Left ventricle myocardium superior (tissue), 1 donor: ENCODE results near the gene PPP4R1. TPM values are rescaled to one million over a fixed set of nuclear protein-coding genes. Genes with fewer than 3 reads are reported as not detected.
"Not testable (repeated sequence)": the region's sequence is repeated elsewhere in the genome, so short reads cannot be mapped to it uniquely, and the experiment has no call there.

Experiments
- ATAC-seq: fragments of 200-7000 bp; cut with Tn5 transposase; one replicate; pipeline ENCODE4 v1.9.1; 2020; ENCODE audit warnings: mild to moderate bottlenecking, moderate library complexity
- DNase-seq: peaks from one replicate; pipeline ENCODE4 v3.0.0-alpha.2; 2020
- intact Hi-C: fragments of 100-400 bp; cut with micrococcal nuclease; formaldehyde crosslinking; loops from one replicate; pipeline ENCODE4 v1.11.0; 2022
- total RNA-seq: library from RNA; stranded (reverse); fragmentation: NEBNext Ultra II Directional; extraction: Animal tissue kit (Norgen Biotek cat#: 25700); gene quantifications from one replicate; pipeline ENCODE4 v1.2.1, GENCODE V29; 2021
- donor health status: DM: no; HTN: yes; CAD: no; lungs with severe emphysema.

PPP4R1 gene
- total RNA-seq, 1 donor from 2014 or later, result 59.2 TPM

DNA sequence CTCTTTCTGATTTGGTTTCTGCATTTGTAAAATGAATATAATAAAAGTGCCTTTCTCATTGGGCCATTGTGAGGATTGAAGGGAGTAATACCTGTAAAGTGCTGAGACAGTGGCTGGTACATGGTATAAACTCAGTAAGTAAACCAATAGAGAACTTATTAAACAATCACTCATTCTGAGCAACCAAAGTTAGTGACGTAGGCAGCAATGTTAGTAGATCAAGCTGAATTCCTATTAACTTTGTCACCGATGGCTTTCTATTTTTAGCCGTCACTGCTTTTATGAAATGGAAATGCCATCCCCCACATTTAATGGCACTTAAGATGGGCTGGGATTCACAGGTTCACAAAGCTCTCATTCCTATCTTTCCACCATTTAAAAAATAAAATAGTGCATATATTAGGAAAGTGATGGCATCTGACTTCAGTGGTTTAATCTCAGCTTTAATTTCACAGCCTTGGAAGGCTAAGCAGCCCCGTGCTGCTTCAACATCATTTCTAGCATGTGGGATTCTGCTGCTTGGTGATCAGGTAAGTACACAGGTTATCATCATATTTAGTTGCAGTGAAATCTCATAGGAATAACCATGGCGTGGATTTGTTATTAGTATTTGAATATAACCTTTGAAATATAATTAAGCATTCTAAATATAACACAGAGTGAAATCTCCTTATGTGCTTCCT lies 17.6 kb upstream of the PPP4R1 start:
- ATAC-seq (no peak), DNase-seq (no peak)
- intact Hi-C loops, result no loop called here

DNA sequence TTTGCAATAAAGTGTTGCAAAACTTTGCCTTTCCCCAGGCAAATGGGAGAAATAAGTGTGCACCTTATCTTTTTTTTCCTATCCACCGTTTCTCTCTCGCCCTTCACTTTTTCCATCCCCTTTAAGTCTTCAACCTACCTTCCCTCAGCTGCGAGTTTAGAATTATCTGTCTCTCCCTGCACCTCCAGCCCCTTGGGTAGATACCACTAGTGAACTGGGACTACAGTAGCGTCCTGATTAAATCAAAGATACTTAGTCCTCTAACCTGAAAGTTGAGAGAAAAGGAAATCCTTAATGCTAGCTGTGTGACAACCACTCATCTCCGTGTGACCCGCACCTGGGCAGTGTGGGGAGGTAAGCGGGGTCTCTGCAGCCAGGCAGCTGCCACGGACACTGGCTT lies 16.1 kb upstream of the PPP4R1 start:
- ATAC-seq, result no peak
- intact Hi-C loops, result no loop called here
- DNase-seq, result no peak

DNA sequence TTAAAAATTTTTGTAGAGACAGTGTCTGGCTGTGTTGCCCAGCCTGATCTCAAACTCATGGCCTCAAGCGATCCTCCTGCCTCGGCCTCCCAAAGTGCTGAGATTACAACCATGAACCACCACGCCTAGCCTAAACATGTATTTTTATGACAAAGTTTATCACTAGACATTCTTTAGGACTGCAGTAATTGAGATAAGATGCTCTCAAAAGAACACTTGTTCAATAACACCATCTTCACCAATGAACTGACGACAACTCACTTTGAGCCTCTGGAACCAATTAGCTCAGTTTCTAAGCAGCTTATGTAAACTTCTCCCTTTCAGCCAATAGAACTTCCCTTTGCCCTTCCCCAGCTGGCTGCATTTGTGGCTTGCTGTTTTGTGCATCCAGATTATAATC lies 15.3 kb upstream of the PPP4R1 start:
- DNase-seq (no peak), ATAC-seq (peak; percentile 43)
- intact Hi-C loops, result no loop called here

DNA sequence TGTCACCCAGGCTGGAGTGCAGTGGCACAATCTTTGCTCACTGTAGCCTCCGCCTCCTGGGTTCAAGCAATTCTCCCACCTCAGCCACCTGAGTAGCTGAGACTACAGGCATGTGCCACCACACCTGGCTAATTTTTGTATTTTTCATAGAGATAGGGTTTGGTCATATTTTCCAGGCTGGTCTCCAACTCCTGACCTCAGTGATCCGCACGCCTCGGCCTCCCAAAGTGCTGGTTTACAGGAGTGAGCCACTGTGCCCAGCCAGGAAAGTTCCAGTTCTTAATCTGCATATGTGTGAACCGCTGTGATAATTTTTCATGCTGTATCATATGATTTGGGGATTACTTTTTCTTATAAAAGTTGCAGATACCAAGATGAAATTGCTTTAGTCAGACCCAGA lies 14.6 kb upstream of the PPP4R1 start:
- ATAC-seq (no peak), DNase-seq (no peak)
- intact Hi-C loops, result no loop called here

DNA sequence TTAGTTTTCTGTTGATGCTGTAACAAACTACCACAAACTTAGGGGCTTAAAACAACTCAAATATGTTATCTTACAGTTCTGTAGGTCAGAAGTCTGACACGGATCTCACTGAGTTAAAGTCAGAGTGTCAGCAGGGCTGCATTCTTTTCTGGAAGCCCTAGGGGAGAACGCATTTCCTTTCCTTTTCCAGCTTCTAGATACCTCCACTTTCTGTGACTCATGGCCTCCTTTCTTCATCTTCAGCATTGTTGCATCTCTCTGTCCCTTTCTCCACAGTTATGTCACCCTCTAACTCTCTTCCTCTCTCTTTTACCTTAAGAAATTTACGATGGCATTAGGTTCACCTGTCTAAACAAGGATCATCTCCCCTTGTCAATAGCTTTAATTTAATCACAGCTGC lies 13.3 kb upstream of the PPP4R1 start:
- ATAC-seq, result no peak
- no peak for DNase-seq
- intact Hi-C loops, result no loop called here

DNA sequence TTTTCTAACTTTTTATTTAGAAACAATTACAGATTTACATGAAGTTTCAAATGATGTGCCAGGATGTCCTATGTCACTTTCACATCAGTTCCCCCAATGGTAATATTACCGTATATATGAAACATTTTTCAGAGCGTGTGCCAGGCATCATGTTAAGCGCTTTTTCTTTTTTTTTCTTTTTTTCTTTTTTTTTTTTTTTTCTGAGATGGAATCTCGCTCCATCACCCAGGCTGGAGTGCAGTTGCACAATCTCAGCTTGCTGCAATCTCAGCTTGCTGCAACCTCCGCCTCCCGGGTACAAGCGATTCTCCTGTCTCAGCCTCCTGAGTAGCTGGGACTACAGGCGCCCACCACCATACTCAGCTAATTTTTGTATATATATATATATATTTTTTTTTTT lies 5.6 kb upstream of the PPP4R1 start:
- ATAC-seq (no peak), DNase-seq (no peak)
- intact Hi-C loops, result no loop called here

DNA sequence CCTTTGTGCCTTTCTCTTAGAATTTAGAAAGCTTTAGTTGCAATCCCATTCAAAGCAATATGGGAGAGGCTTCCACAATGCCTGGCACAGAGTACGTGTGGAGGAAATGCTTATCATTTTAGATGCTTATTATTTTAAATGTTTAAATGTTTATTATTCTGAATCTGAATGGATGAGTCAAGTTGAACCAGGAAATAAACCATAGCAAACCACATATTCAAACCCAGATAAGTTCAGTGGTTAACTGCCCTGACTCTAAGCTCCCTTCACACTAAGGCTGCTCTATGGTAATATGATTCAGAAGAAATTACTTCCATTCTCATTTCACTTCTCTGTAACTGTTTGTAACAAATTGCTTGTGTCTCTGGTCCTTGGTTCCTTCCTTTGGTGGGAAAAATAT lies 5.2 kb upstream of the PPP4R1 start:
- ATAC-seq, result no peak
- DNase-seq, result no peak
- intact Hi-C loops, result no loop called here

DNA sequence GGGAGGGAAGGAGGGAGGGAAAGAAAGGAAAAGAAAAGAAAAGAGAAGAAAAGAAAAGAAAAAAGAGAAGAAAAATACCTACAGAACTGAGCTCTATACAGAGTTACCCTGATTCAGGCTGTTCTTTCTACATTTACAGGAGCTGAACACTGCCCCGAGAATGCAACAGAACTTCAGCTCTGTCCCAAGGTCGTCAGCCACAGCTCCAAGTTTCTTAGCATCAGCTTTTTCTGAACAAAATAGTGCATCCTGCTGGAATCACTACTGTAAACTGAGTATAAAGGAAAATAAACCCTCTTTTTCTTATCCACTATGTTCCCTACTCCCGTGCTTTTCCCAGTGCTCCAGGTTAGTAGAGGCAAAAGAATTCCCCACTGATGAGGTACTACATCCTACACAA lies 4.7 kb upstream of the PPP4R1 start:
- no peak for DNase-seq
- no peak for ATAC-seq
- intact Hi-C loops, result no loop called here

DNA sequence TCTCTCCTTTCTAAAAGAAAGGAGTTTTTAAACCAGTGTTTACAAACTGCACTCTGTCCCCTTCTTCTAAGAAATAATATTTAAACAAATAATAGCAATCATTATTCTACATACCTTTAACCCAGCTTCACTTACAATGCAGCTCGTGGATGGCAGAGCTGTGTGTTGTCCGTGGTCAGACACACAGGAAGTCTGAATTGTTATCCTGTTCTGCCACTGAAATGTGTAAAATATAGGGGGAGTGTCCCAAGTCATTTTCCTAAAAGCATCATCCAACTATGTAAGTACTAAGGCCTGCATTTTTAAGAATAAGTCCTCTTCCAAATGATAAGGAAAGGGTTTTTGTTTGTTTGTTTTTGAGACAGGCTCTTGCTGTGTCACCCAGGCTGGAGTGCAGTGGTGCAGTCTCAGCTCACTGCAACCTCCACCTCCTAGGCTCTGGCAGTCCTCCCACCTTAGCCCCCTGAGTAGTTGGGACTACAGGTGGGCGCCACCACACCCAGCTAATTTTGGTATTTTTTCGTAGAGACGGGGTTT lies 2.7 kb upstream of the PPP4R1 start:
- intact Hi-C loops, result no loop called here
- ATAC-seq (no peak), DNase-seq (no peak)

DNA sequence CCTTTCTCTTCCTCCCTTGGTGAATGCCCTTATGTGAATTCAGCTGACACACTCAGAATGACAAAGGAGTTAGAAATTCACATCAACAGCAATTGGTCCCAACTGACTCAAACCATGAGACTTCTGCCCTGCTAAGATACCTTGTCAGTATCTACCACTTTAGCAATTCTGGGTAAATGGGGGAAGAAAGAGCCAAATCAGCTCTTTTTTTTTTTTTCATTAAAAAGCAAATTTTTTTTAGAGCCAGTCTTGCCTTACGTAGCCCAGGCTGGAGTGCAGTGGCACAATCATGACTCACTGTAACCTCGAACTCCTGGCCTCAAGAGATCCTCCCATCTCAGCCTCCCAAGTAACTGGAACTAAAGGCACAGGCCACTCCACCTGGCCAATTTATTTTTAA lies 1.7 kb upstream of the PPP4R1 start:
- intact Hi-C loops, result no loop called here
- DNase-seq (no peak), ATAC-seq (no peak)

DNA sequence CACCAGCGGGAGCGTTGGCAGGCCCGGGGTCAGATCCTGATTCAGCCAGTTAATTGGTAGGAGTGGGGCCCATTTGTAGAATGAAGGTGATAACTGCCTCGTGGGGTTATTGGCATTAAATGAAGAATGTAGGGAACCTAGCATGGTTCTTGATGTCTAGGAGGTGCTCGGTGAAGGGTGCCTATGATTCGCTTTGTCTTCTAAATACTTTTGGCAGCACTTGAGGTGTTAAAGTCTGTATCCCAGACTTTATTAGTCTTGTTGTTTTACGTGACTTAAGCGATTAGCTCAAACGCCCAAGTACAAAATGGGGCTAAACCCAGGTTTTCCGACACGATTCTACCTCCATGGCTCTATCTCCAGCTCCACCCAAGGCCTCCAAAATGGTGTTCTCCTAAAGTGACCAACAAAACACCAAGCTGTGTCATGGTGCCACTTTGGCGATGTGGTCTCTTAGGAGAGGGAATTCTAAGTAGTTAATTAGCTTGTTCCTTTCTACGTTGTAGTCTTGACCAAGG lies 980 bp upstream of the PPP4R1 start:
- no peak for ATAC-seq
- DNase-seq, result no peak
- intact Hi-C loops, result no loop called here

DNA sequence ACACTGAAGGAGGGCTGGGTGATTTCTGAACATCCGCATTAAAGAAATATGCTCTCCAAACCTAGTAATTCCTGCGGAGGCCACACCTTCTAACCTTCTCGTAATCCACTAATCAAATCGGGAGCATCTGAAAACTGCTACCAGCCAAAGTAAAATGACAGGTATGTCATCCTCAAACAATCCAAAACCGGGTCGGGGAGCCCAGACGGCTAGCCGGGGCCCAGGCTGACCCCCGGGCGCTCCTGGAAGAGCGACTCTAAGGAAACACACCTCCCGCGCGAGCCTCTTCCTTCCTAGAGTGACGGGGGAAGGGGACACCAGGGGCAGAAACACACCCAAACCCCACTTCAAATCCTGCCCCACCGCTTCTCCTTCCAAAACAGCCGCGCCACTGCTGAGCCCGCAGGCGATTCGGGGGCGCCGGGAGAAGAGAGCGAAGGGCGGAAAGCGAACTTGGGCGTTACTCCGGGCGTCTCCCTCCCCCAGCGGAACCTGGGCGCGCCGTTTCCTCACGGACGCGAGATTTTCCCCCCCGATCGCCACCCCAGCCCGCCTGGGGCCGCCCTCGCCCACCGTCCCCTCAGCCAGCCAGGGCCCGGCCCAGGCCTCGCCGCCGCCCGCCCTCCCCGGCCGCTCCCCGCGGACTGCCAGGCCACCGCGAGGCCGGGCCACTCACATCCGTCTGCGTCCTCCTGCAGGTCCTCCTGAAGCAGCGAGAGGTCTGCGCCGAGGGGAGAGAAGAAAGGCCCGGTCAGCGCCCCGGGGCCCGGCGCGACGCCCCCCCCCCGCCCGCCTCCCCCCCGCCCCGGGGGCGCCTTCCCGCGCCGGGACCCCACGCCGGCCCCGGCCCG lies 584 bp downstream of the PPP4R1 start:
- intact Hi-C loops, result no loop called here
- DNase-seq (peak; percentile 77), ATAC-seq (peak; percentile 61)

DNA sequence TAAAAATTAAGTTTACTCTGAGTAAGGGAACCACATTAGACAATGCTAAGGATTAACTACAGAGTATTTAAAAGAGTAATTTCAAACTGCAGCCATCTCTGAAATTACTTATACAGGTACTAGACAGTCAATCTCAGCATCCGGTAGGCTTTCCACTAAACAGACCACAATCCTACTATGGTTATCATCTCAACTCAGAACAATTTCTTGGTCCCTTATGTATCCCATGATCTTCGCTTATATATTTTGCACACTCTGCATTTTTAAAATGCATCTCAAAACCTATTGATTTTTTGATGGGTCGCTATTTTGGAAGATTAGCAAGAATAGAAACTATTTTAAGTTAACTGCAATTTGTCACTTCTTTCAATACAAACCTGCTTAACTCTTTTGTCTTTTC lies 1.4 kb downstream of the PPP4R1 start:
- no peak for DNase-seq
- intact Hi-C loops, result no loop called here

DNA sequence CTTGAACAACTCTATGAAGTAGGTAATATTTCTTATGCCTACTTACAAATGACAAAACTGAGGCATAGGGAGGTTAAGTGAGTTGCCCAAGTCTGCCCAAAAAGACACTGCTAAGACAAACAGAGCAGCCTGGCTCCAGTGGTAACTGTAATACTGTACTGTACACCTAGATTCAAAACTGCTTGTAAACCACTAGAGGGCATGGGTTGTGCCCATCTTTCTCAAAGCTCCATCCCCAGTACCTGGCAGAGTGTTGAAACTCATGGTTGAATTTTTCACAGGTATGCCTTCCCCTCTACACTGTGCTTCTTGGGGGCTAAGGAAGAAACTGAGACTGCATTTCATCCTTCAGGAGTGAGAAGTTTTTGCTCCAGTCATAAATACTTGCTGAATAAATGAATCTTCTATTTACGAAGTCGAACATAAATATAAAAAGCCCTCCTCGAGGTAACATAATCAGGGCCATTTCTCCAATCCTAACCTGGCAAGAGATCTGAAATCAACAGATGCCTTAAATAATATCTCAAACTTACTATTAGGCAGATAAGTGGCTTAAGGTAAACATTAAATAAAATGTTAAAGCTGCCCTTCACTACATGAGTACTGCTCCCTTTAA lies 2.0 kb downstream of the PPP4R1 start:
- peak; percentile 50 for ATAC-seq
- DNase-seq, result no peak
- intact Hi-C loops, result no loop called here

More for the DNA sequence above, 1.4 kb downstream of the PPP4R1 start:
- ATAC-seq, result no peak

DNA sequence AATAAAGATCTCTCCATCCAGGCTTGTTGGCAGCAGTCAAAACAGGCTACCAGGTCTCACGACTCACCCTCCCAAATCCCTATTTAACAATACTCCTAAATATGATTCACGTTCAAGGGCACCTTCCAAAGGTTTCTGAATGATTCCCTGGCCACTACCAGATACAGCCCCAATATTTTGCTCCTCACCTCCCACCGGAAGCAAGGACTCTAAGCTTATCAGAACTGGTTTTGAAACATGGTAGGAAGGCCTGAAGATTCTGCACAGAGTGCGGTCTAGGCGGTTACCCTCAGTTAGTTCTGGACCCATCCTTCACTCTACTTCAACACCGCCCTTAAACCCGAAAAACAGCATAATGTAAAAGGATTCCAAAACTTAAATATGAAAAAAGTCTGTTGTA lies 5.2 kb downstream of the PPP4R1 start:
- intact Hi-C loops, result no loop called here
- DNase-seq (no peak), ATAC-seq (no peak)

DNA sequence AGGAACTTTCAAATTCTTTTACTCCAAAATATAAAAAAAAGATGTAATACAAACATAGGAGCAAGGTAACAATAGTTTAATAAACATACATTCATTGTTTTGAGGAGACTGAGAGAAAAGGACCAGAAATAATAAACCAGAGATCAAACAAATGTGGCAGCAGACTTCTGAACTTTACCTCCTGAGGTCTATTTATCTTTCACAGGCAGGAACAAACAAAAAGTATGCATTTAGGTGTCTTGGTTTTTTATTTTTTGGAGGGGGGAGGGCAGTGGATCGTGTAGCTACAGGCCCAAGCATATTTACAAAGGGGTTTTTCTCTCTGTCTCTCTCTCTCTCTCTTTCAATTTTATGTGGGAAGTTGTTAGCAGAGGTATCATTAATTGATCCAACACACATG lies 5.6 kb downstream of the PPP4R1 start:
- no peak for ATAC-seq
- intact Hi-C loops, result no loop called here
- no peak for DNase-seq

DNA sequence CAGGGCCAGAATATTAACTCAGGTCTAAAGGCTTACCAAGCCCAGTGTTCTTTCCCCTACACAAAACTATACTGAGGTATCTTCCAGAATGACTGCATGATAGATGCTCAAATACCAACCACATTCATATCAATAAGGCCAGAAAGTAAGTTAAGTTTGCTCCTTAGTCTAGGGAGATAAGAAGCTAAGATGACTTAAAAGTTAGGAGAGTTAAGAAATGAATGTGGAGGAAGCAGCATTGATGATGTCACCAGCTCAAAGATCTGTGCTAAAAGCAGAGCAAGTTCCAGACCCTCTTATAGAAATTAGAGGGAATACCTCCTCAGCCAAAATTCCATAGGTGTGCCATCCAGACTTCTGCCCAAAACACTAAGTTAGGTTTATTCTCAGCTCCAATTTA lies 6.1 kb downstream of the PPP4R1 start:
- ATAC-seq, result no peak
- intact Hi-C loops, result no loop called here
- DNase-seq, result no peak

DNA sequence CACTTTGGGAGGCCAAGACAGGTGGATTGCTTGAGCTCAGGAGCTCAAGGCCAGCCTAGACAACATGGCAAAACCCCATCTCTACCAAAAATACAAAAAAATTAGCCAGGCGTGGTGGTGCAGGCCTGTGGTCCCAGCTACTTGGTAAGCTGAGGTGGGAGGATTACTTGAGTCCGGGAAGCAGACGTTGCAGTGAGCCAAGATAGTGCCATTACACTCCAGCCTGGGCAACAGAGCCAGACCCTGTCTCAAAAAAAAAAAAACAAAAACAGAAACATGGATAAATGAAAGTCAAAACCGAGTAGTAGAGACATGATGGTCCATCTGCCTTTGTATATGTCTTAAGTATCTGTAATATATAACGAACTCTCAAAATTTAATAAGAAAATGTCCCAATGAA lies 7.2 kb downstream of the PPP4R1 start:
- DNase-seq, ATAC-seq, intact Hi-C loops: not testable (repeated sequence)

DNA sequence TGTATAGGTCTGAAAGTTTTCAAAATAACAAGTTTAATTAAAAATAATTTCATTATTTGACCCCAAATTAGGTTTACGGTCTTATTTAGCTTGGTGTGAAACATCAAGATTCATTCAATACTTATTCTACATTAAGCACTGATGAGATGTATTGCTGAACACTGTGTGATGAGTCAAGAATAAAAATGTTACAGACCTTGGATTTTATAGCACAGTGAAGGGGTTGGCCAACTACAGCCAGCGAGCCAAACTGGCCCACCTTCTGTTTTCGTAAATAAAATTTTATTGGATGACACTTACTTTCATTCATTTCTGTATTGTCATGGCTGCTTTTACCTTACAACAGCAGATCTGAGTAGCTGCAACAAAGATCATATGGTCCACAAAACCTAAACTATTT lies 8.3 kb downstream of the PPP4R1 start:
- intact Hi-C loops, result no loop called here
- ATAC-seq (no peak), DNase-seq (no peak)

DNA sequence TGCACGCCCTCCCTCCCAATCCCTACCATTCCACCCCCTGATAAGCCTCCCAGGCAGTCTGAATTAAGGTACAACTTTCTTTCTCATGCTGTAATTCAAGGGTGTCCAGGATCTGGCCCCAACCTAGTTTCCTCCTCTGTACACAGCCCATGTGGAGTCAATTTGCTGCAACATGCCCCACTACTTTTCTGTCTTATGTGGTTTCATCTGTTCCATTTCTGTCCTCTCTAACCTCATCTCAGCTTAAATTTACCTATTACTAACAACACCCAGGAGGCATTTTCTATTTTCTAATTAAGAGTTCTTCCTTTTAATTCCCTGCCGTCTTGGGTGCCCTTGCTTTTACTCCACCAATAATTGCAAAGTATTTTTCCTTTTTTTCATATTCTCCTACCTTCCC lies 10.0 kb downstream of the PPP4R1 start:
- DNase-seq (no peak), ATAC-seq (no peak)
- intact Hi-C loops, result no loop called here
